Stimulated activated CD4-positive, alpha-beta T cell treated with anti-CD3 and anti-CD28 coated beads, Interleukin-4, amount 100 ng/mL, for 24 hours (primary cell): ENCODE data around the gene YAP1.
"Not testable (repeated sequence)": the region's sequence is repeated elsewhere in the genome, so short reads cannot be mapped to it uniquely, and the experiment has no call there.

Source experiments
- DNase-seq: peaks from one replicate; pipeline ENCODE4 v3.0.0-alpha.2; 2020

YAP1 gene

DNA sequence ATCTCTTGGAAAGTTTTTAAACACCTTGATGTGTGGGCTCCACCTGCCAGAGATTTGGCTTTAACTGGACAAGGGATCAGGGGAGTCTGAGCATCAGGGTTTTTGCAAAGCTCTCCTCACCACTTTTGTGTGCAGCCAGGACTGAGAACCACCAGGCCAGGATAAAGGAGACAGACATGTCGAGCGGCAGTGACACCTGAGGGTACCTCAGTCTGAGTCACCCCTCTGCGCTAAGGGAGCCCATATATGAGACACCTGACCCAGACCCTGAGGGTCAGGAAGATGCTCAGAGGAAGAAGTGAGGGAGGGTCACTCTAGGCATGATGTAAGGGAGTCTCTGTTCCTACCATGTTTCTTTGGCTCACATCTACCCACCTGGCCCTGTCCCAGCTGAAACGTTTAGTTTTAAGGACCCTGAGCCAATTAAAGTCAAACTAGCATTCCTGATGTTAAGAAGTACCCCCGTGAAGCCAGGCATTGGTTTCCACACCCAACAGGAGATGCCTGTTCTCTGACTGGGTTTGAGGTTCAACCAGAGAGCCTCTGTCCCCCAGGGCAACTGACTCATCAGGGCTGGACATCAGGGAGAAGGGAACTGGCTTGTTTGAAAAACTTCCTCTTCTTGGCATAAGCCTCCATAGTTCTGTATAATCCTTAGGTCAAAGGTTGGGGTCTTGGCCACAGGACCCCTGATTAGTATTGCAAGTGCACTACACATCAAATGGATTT is 134.6 kb downstream of the YAP1 start:
- DNase-seq = no peak

GRCh38 chr11:102251423-102251822 is 141.2 kb downstream of the YAP1 start:
- DNase-seq = no peak

DNA sequence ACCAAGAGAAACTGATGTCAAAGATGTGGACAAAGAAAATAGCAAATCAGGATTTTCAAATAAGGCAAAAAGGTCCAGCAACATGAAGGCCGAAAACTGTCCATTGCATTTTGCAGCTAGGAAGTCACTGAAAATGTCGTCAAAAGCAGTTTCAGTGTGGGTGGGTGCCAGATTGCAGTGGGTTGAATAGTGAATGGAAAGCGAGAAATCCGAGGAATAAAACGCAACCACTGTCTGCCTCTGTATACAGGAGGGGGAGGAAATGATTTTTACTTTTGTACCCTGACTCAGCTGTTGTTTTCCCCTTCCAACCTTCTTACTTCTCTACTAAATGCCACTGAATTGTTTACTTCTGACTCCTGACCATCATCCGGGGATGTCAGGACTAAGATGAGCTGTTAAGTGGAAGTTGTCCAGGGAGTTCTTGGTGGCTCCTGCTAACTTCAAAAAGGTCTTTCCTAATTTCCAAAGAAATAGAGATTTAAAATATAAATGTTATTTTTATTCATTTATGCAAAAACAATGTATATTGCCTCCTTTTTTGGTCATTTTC is 142.2 kb downstream of the YAP1 start:
- DNase-seq = no peak

GRCh38 chr11:102253020-102253715 is 142.9 kb downstream of the YAP1 start:
- no peak for DNase-seq

GRCh38 chr11:102254047-102254446 is 143.8 kb downstream of the YAP1 start:
- DNase-seq = no peak

DNA sequence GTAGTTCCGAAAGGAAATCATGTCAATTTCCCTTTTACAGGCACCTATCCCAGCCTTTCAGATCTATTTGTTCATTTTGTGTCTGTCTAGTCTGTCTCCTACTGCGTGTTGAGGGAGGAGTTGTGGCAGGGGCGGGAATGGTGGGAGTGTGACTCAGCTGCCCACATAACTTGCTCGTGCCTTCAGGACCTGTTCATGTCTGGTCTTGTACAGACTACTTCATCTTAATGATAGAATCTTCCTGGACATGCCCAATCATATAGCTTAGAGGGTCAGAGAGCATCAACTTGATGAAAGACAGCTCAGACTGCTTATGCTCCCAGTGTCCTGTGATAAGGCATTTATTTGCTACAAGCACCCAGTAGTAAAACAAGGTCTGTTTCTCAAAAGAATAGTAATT is 146.0 kb downstream of the YAP1 start:
- no peak for DNase-seq

DNA sequence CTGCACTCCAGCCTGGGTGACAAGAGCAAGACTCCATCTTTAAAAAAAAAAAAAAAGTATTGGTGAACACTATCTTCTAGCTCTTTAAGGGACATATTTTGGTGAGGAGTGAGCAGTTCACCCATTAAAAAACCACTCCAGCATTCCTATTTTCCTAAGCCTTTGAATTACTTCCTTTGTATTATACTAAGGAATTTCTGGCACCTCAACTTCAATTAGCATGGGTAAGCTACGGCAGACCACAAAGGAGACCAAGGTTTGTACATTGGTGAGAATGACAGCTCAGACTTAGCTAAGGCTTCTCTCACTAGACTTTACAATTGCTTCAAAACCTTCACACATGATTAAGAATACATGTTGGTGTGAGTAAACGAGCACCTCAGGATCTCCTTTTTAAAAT is 150.0 kb downstream of the YAP1 start:
- DNase-seq = no peak

GRCh38 chr11:102263379-102264003 is 153.2 kb downstream of the YAP1 start:
- no peak for DNase-seq

- DNase-seq = not testable (repeated sequence)
These were observed 154.5 kb downstream of the YAP1 start for GRCh38 chr11:102264704-102265103.

DNA sequence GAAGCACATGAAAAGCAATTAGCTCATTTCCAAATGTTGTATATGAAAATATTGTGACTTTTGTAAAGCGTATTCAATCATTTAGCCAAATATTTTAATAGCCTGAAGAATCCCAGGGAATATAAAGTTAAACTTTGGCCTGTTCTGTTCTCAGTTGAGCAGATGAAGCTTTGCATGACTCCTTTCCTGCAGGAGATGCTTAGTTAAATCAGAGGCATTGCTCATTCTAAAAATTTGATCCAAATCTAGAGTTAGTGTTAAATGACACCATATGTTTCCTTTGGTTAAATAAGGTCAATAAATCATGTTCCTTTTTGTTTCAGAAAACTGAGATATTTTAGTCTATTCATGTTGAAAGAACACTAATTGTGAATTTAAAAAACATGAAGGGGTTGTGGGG is 155.9 kb downstream of the YAP1 start:
- no peak for DNase-seq

GRCh38 chr11:102267609-102268008 is 157.4 kb downstream of the YAP1 start:
- no peak for DNase-seq

DNA sequence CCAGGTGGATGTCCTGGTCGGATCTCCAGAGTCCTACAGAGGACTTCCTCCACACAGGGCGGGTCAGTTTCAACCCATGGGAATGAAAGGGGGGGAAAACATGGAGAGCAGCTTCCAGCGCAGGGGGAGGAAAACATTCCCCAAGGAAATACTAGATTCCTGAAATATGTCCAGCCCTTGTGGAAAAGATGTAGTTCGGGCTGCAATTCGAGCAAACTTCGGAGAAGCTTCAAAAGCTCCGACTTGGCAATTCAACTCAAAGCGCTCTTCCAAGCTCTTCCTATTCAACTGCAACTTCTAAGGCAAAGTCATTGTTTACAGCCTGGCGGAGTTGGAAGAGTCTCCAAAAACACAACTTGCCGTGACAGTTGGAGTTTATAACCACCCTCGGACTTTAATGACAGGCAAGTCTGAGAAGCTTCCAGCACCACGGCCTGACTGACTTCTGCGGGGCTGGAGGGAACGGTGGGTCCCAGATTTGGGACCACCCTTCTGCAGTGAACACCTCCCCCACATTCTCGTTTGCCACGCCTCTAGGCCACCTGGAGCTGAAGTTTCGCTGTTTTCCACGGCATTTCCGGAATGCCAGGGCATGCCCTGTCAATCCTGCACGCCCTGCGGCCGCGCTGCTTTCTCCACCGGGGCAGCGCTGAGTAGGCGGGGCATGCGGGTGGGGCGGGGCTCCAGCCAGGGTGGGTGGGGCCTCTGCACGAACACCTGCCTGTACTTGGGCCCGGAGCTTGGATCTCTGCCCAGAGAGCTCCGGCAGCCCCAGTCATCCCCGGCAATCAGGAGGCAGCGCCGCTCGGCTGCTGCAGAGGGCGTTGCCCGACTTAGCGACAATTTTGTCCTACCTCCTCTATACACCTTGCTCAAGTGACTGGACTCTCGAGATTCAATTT is 158.1 kb downstream of the YAP1 start:
- DNase-seq = peak; percentile 75

DNA sequence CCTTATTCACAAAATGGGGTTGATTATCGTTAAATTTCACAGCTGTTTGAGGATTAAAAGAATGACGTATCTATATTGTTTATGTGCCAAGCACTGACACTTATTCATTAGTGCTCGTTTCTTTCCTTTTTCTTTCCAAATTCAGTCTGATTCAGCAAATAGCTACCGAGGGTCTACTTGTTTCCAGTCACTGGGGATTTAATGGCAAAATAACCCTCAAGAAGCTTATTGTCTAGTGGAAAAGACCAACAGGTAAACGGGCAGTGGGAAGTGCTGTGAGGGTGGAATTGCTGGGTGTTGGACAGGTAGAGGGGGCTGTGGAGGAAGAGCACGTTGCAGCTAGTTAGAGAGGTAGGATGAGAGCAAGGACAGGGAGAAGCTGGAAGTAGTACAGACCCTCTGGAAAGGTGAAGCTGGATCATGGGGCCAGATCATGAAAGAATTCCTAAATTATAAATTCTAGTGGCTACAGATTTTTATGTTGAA is 158.8 kb downstream of the YAP1 start:
- DNase-seq = no peak

- no peak for DNase-seq
These were observed 159.7 kb downstream of the YAP1 start for GRCh38 chr11:102269927-102270326.

GRCh38 chr11:102272047-102272824 is 162.0 kb downstream of the YAP1 start:
- DNase-seq = no peak

DNA sequence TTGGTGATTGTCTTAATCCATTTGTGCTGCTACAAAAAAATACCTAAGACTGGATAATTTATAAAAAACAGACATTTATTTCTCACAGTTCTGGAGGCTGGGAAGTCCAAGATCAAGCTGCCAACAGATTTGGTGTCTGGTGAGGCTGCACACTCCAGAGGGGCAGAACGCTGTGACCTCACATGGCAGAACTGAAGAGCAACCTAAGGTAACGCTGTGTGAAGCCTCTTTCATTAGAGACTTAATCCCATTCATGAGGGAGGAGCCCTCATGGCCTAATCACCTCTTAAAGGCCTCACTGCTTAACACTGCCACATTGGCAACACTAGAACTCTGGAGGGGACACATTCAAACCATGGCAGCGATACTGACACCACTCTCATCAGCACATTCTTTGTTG is 164.4 kb downstream of the YAP1 start:
- no peak for DNase-seq

DNA sequence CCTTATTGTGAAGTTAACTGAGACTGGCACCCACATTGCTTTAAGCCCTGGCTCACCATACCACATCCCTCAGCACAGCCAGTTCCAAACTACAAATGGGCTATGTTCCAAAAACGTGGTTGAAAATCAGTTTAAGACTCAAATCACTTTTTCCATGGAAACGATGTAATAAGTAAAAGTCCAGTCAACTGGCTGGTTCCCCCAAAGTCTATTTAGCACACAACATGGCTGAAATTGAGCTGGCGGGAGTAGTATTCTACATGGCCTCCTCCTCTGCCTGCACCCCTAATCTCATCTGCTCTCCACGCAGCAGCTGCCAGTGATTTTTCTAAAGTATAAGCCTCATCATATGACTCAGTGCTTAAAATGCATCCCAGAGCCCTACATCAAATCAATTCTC is 166.1 kb downstream of the YAP1 start:
- no peak for DNase-seq

DNA sequence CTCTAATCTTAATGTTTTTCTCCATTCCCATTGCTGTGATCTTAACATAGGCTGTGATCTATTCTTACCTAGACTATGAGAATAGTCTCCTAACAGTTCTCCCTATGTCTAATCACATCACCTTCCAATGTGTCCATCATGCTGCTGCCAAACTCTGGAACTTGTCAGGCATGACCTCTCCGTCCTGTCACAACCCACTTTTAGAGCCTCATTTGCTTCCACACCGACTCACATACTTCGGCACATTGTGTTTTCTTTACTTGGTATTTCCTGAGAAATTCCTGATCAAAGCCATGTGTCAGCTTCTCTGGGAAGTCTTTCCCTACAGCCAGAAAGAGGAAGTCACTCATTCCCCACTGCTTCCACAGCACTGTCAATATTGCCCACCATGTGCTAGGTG is 166.5 kb downstream of the YAP1 start:
- no peak for DNase-seq

DNA sequence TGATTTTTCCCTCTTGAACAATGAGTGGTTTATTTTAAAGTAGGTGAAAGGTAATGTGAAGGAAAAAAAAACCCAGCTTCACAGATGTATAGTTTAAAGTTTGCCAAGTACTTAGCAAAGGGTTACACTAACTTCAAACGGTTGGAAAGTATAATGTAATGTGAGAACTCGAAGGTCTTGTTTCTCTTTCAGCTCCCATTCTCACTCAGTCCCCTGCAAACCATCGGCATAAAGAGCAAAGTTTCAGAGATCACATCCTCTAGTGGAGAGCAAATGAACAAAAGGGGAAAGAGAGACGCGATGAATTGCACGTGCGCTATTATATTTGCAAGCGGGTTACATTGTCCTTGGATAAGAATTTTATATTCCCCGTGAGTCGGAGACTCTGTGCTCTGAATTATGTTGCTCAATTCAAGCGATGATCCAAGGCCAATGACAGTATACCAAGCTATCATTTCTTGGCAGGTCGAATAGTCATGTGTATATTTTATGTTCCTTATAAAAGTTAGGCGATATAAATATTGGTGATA is 169.5 kb downstream of the YAP1 start:
- no peak for DNase-seq

GRCh38 chr11:102280245-102280833 is 170.1 kb downstream of the YAP1 start:
- no peak for DNase-seq
